ENCODE measurements around the gene CFAP61.
"Not testable (repeated sequence)": the region's sequence is repeated elsewhere in the genome, so short reads cannot be mapped to it uniquely, and the experiment has no call there.

The CFAP61 gene

GRCh38 chr20:20210327-20210726 lies 158.0 kb downstream of the CFAP61 start:
- no peak for DNase-seq (ENCODE audit: low read depth in 1 of 2, low spot score in 1 of 2)

- no peak for DNase-seq (ENCODE audit: low read depth in 1 of 2, low spot score in 1 of 2)
Observed at GRCh38 chr20:20210943-20211273, 158.6 kb downstream of the CFAP61 start.

GRCh38 chr20:20211274-20211987 lies 159.1 kb downstream of the CFAP61 start:
- no peak for DNase-seq (ENCODE audit: low read depth in 1 of 2, low spot score in 1 of 2)

- no peak for DNase-seq (ENCODE audit: low read depth in 1 of 2, low spot score in 1 of 2)
Observed at GRCh38 chr20:20211988-20212518, 159.7 kb downstream of the CFAP61 start.

GRCh38 chr20:20212675-20213096 lies 160.4 kb downstream of the CFAP61 start:
- no peak for DNase-seq (ENCODE audit: low read depth in 1 of 2, low spot score in 1 of 2)

- no peak for DNase-seq (ENCODE audit: low read depth in 1 of 2, low spot score in 1 of 2)
Observed at GRCh38 chr20:20213526-20214121, 161.3 kb downstream of the CFAP61 start.

GRCh38 chr20:20214757-20215275 lies 162.5 kb downstream of the CFAP61 start:
- DNase-seq (ENCODE audit: low read depth in 1 of 2, low spot score in 1 of 2), result no peak

- no peak for DNase-seq (ENCODE audit: low read depth in 1 of 2, low spot score in 1 of 2)
Observed at GRCh38 chr20:20215976-20216727, 163.8 kb downstream of the CFAP61 start.

GRCh38 chr20:20216941-20217340 lies 164.6 kb downstream of the CFAP61 start:
- DNase-seq (ENCODE audit: low read depth in 1 of 2, low spot score in 1 of 2), result no peak

- no peak for DNase-seq (ENCODE audit: low read depth in 1 of 2, low spot score in 1 of 2)
Observed at GRCh38 chr20:20217621-20218020, 165.3 kb downstream of the CFAP61 start.

- DNase-seq (ENCODE audit: low read depth in 1 of 2, low spot score in 1 of 2), result not testable (repeated sequence)
Observed at GRCh38 chr20:20218106-20218505, 165.8 kb downstream of the CFAP61 start.

GRCh38 chr20:20219016-20219415 lies 166.7 kb downstream of the CFAP61 start:
- no peak for DNase-seq (ENCODE audit: low read depth in 1 of 2, low spot score in 1 of 2)

- no peak for DNase-seq (ENCODE audit: low read depth in 1 of 2, low spot score in 1 of 2)
Observed at GRCh38 chr20:20220134-20220533, 167.8 kb downstream of the CFAP61 start.

GRCh38 chr20:20223981-20224380 lies 171.6 kb downstream of the CFAP61 start:
- DNase-seq (ENCODE audit: low read depth in 1 of 2, low spot score in 1 of 2), result no peak

- DNase-seq (ENCODE audit: low read depth in 1 of 2, low spot score in 1 of 2), result no peak
Observed at GRCh38 chr20:20224806-20225205, 172.5 kb downstream of the CFAP61 start.

- no peak for DNase-seq (ENCODE audit: low read depth in 1 of 2, low spot score in 1 of 2)
Observed at GRCh38 chr20:20225325-20226043, 173.2 kb downstream of the CFAP61 start.

- no peak for DNase-seq (ENCODE audit: low read depth in 1 of 2, low spot score in 1 of 2)
Observed at GRCh38 chr20:20226554-20226953, 174.2 kb downstream of the CFAP61 start.

GRCh38 chr20:20227013-20227571 lies 174.8 kb downstream of the CFAP61 start:
- DNase-seq (ENCODE audit: low read depth in 1 of 2, low spot score in 1 of 2), result no peak

- no peak for DNase-seq (ENCODE audit: low read depth in 1 of 2, low spot score in 1 of 2)
Observed at GRCh38 chr20:20228351-20228750, 176.0 kb downstream of the CFAP61 start.

- DNase-seq (ENCODE audit: low read depth in 1 of 2, low spot score in 1 of 2), result no peak
Observed at GRCh38 chr20:20229595-20229994, 177.3 kb downstream of the CFAP61 start.

- no peak for DNase-seq (ENCODE audit: low read depth in 1 of 2, low spot score in 1 of 2)
Observed at GRCh38 chr20:20230741-20231140, 178.4 kb downstream of the CFAP61 start.
